HepG2 (cell line): ENCODE data around the gene FAM170B. TPM values are rescaled to one million over a fixed set of nuclear protein-coding genes. Genes with fewer than 3 reads are reported as not detected.

Source experiments
- ATAC-seq: fragments of 200-7000 bp; cut with Tn5 transposase; 3 replicates; pipeline ENCODE4 v1.9.1; 2020; ENCODE audit warnings: mild to moderate bottlenecking, moderate library complexity
- BruUV-seq: library from RNA; stranded (reverse); fragments of 400-500 nt; replicated peaks from 2 replicates; lab custom pipeline; 2021; lab: Mats Ljungman, UMichigan
- CTCF ChIA-PET: fragments of 300-600 bp; formaldehyde crosslinking; extraction: SDS; loops from one replicate; lab custom pipeline; 2021; ENCODE audit warnings: low total read pairs, inconsistent platforms, low intra/inter-chr PET ratio; lab: Yijun Ruan, JAX
- POLR2A ChIA-PET: fragments of 350-600 bp; sonication (Branson Sonifier 250); formaldehyde crosslinking; loops from one replicate; lab custom pipeline; 2020; ENCODE audit warnings: antibody characterized with exemption, inconsistent platforms; lab: Yijun Ruan, JAX
- DNase-seq: peaks from one replicate; pipeline ENCODE4 v3.0.0-alpha.2; 2015; ENCODE audit warnings: low spot score
- FAIRE-seq: peaks from 3 replicates; lab custom pipeline; 2011; peaks lifted over from hg19 to GRCh38; lab: Jason Lieb, UNC
- H2AFZ ChIP-seq: one replicate; pipeline ENCODE4 v1.6.1; 2011; ENCODE audit warnings: low read length, inconsistent platforms
- H3K27ac ChIP-seq: fragments of 300-600 bp; 3 replicates; pipeline ENCODE4 v1.8.0; 2011; ENCODE audit warnings: mixed run types, mild to moderate bottlenecking, mixed read lengths, low read length, inconsistent platforms; ENCODE audit not compliant: insufficient read depth; ENCODE audit errors: extremely low read length
- H3K27me3 ChIP-seq, 2 experiments: fragments of 200-600 bp in 1 of 2; 2 replicates in 1 of 2; 3 replicates in 1 of 2; pipeline versions ENCODE4 v1.6.0 to v1.8.0; 2011; ENCODE audit warnings: low read length in 2 of 2, mild to moderate bottlenecking in 2 of 2, moderate library complexity in 2 of 2, inconsistent platforms in 1 of 2; ENCODE audit not compliant: insufficient read depth in 2 of 2, control insufficient read depth in 1 of 2
- H3K36me3 ChIP-seq, 2 experiments: fragments of 200-600 bp in 1 of 2; replicated peaks in 1 of 2; 2 replicates in 1 of 2; 3 replicates in 1 of 2; pipeline versions ENCODE4 v1.5.1 to v1.8.0; 2011; ENCODE audit warnings: low read length in 2 of 2, inconsistent platforms in 1 of 2; ENCODE audit not compliant: insufficient read depth in 2 of 2, control insufficient read depth in 1 of 2
- H3K4me1 ChIP-seq: 2 replicates; pipeline ENCODE4 v1.5.1; 2012; ENCODE audit warnings: low read length, inconsistent platforms; ENCODE audit not compliant: insufficient read depth
- H3K4me2 ChIP-seq: 2 replicates; pipeline ENCODE4 v1.6.0; 2011; ENCODE audit warnings: low read depth, low read length, inconsistent platforms
- H3K4me3 ChIP-seq, 3 experiments: fragments of 200-600 bp in 1 of 3; sonication (generic), shearing (Covaris generic) in 1 of 3; replicated peaks in 1 of 3; 2 replicates each; pipeline ENCODE4 v1.5.1; 2011 to 2016; ENCODE audit warnings: low read length in 3 of 3, inconsistent platforms in 2 of 3, low read depth in 2 of 3, mild to moderate bottlenecking in 2 of 3, control low read depth in 1 of 3, mixed read lengths in 1 of 3; ENCODE audit not compliant: insufficient read depth in 1 of 3
- H3K79me2 ChIP-seq: one replicate; pipeline ENCODE4 v1.6.1; 2011; ENCODE audit warnings: low read length, inconsistent platforms; ENCODE audit not compliant: insufficient read depth
- H3K9ac ChIP-seq: 2 replicates; pipeline ENCODE4 v1.6.0; 2011; ENCODE audit warnings: mild to moderate bottlenecking, low read depth, low read length, inconsistent platforms; ENCODE audit not compliant: insufficient read depth
- H3K9me3 ChIP-seq: 2 replicates; pipeline ENCODE4 v1.5.1; 2012; ENCODE audit warnings: mild to moderate bottlenecking, low read length
- H4K20me1 ChIP-seq: 2 replicates; pipeline ENCODE4 v1.6.0; 2011; ENCODE audit warnings: inconsistent platforms, mild to moderate bottlenecking, low read length, moderate library complexity; ENCODE audit not compliant: insufficient read depth
- AHR ChIP-seq: IDR thresholded peaks from 2 replicates; pipeline ENCODE4 v1.6.1; 2018; ENCODE audit warnings: missing genetic modification reagents, missing compliant biosample characterization
- ATF4 ChIP-seq, 2 experiments: fragments of 450-650 bp in 1 of 2; sonication (generic) in 1 of 2; formaldehyde crosslinking; IDR thresholded peaks; 2 replicates each; pipeline versions ENCODE4 v1.5.0 to v1.8.0; 2020 to 2022; ENCODE audit warnings: mild to moderate bottlenecking in 1 of 2, missing genetic modification reagents in 1 of 2
- CAMTA2 ChIP-seq: sonication (generic); formaldehyde crosslinking; IDR thresholded peaks from 2 replicates; pipeline ENCODE4 v1.4.0; 2020; ENCODE audit warnings: mild to moderate bottlenecking, missing genetic modification reagents, borderline replicate concordance
- HDAC2 ChIP-seq: sonication (generic); formaldehyde crosslinking; IDR thresholded peaks from 2 replicates; pipeline ENCODE4 v1.4.0; 2020; ENCODE audit warnings: missing genetic modification reagents
- LRRFIP1 ChIP-seq: sonication (generic); formaldehyde crosslinking; conservative IDR thresholded peaks from 2 replicates; pipeline ENCODE4 v1.4.0; 2020; ENCODE audit warnings: missing genetic modification reagents
- MAF1 ChIP-seq: sonication (generic); formaldehyde crosslinking; IDR thresholded peaks from 2 replicates; pipeline ENCODE4 v1.5.0; 2020; ENCODE audit warnings: missing genetic modification reagents, borderline replicate concordance
- REL ChIP-seq: sonication (generic); formaldehyde crosslinking; conservative IDR thresholded peaks from 2 replicates; pipeline ENCODE4 v1.8.0; 2022; ENCODE audit warnings: mild to moderate bottlenecking, missing genetic modification reagents, moderate library complexity
- TOPORS ChIP-seq: sonication (generic); formaldehyde crosslinking; IDR thresholded peaks from 2 replicates; pipeline ENCODE4 v1.8.0; 2023; ENCODE audit warnings: mild to moderate bottlenecking, missing genetic modification reagents
- ZMYM2 ChIP-seq: sonication (generic); formaldehyde crosslinking; IDR thresholded peaks from 2 replicates; pipeline ENCODE4 v1.8.0; 2022; ENCODE audit warnings: mild to moderate bottlenecking, missing genetic modification reagents
- WGBS: methylation state at CpG from one replicate; pipeline ENCODE4 v1.1.6; 2017; ENCODE audit warnings: low lambda C conversion rate; 5-methylcytosine and 5-hydroxymethylcytosine counted together
- in situ Hi-C: cut with HindIII; loops from 2 replicates; pipeline ENCODE4 v1.10.0; 2017; ENCODE audit warnings: low pct_unique_long_range_greater_than_20kb; ENCODE audit not compliant: extremely low pct_ligation_motif_present
- intact Hi-C: fragments of 100-400 bp; cut with micrococcal nuclease; formaldehyde crosslinking; loops from one replicate; pipeline ENCODE4 v1.10.0; 2022; ENCODE audit not compliant: unreplicated experiment
- polyA plus RNA-seq, 8 experiments: library from polyadenylated mRNA; depleted of rRNA in 3 of 8; stranded (reverse) in 7 of 8; unstranded in 1 of 8; fragments of >200 nt; fragmentation: Illumina TruSeq in 4 of 8; extraction: Trizol in 4 of 8; gene quantifications; 2 replicates each; pipeline versions ENCODE4 v1.2.1 to v1.2.3, GENCODE V29; 2011 to 2016; ENCODE audit warnings: low read depth in 4 of 8, missing spikeins in 1 of 8, mixed read lengths in 1 of 8; ENCODE audit not compliant: insufficient read depth in 1 of 8
- total RNA-seq, 5 experiments: library from RNA; depleted of rRNA; stranded (reverse); fragments of >200 nt; fragmentation: Illumina TruSeq; extraction: Trizol; gene quantifications; 2 replicates each; pipeline ENCODE4 v1.2.3, GENCODE V29; 2016; ENCODE audit warnings: low read depth in 1 of 5
- TF ChIP-seq, protein P1 (sequence below): IDR thresholded peaks from 2 replicates; pipeline ENCODE4 v1.6.1; 2012; ENCODE audit warnings: low read depth, low read length, improper control_type of control experiment
- TF ChIP-seq, protein P2 (sequence below): sonication (generic); formaldehyde crosslinking; IDR thresholded peaks from 2 replicates; pipeline ENCODE4 v1.4.0; 2020; ENCODE audit warnings: missing genetic modification reagents, borderline replicate concordance
- TF ChIP-seq, protein P3 (sequence below): sonication (generic); formaldehyde crosslinking; IDR thresholded peaks from 2 replicates; pipeline ENCODE4 v1.4.0; 2020; ENCODE audit warnings: mild to moderate bottlenecking, missing genetic modification reagents
- TF ChIP-seq, protein P4 (sequence below), 2 experiments: sonication (generic) in 1 of 2; formaldehyde crosslinking in 1 of 2; IDR thresholded peaks; 2 replicates each; pipeline versions ENCODE4 v1.5.1 to v1.6.1; 2011 to 2020; ENCODE audit warnings: borderline replicate concordance in 1 of 2, low read depth in 1 of 2, low read length in 1 of 2, mild to moderate bottlenecking in 1 of 2, missing genetic modification reagents in 1 of 2, moderate library complexity in 1 of 2

FAM170B gene
- total and polyA plus RNA-seq, 2 of the 13 experiments (the other 11 are each of a cell fraction or from before 2014, with no cell fraction given) = not detected

GRCh38 chr10:49152663-49153062, 18.8 kb upstream of the FAM170B start (continued):
- TF ChIP-seq, protein P1, sequence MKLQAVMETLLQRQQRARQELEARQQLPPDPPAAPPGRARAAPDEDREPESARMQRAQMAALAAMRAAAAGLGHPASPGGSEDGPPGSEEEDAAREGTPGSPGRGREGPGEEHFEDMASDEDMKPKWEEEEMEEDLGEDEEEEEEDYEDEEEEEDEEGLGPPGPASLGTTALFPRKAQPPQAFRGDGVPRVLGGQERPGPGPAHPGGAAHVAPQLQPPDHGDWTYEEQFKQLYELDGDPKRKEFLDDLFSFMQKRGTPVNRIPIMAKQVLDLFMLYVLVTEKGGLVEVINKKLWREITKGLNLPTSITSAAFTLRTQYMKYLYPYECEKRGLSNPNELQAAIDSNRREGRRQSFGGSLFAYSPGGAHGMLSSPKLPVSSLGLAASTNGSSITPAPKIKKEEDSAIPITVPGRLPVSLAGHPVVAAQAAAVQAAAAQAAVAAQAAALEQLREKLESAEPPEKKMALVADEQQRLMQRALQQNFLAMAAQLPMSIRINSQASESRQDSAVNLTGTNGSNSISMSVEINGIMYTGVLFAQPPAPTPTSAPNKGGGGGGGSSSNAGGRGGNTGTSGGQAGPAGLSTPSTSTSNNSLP = no peak
- TF ChIP-seq REL (CRISPR knock-in tag) = no peak
- TF ChIP-seq ZMYM2 (CRISPR knock-in tag) = no peak
- TF ChIP-seq, protein P2, sequence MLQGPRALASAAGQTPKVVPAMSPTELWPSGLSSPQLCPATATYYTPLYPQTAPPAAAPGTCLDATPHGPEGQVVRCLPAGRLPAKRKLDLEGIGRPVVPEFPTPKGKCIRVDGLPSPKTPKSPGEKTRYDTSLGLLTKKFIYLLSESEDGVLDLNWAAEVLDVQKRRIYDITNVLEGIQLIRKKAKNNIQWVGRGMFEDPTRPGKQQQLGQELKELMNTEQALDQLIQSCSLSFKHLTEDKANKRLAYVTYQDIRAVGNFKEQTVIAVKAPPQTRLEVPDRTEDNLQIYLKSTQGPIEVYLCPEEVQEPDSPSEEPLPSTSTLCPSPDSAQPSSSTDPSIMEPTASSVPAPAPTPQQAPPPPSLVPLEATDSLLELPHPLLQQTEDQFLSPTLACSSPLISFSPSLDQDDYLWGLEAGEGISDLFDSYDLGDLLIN = no peak
- no peak for TF ChIP-seq CAMTA2 (CRISPR knock-in tag)
- TF ChIP-seq HDAC2 (CRISPR knock-in tag) = no peak
- TF ChIP-seq LRRFIP1 (CRISPR knock-in tag) = no peak
- TF ChIP-seq, all 625 proteins: peak for 0

- ATAC-seq (no peak), FAIRE-seq (no peak), DNase-seq (no peak)
- POLR2A ChIA-PET = no interaction called here
- no peaks in the 10 kb centered on the region for H4K20me1 ChIP-seq
- CTCF ChIA-PET = no interaction called here
- in situ Hi-C loops = no loop called here
- H3K9me3 ChIP-seq = no peaks in the 10 kb centered on the region
- H3K27me3 ChIP-seq = no peaks in the 10 kb centered on the region
- no TSS peak for BruUV-seq
- intact Hi-C loops = no loop called here
- no peak overlapping the region for H3K9ac ChIP-seq
- no peak overlapping the region for H2AFZ ChIP-seq
- WGBS = 26% methylated on average over 4 of the region's 4 CpGs
- no peak overlapping the region for H3K4me2 ChIP-seq
- H3K79me2 ChIP-seq = no peaks in the 10 kb centered on the region
- no peak overlapping the region for H3K27ac ChIP-seq
- no peak overlapping the region for H3K4me3 ChIP-seq
- H3K4me1 ChIP-seq = no peaks in the 10 kb centered on the region
- H3K36me3 ChIP-seq = no peaks in the 10 kb centered on the region
- TF ChIP-seq, protein P3, sequence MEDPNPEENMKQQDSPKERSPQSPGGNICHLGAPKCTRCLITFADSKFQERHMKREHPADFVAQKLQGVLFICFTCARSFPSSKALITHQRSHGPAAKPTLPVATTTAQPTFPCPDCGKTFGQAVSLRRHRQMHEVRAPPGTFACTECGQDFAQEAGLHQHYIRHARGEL (CRISPR knock-in tag) = no peak
- TF ChIP-seq ATF4 (CRISPR knock-in tag; IDR thresholded peaks at IDR 0.05) = no peak
- TF ChIP-seq TOPORS (CRISPR knock-in tag) = no peak
- no peak for TF ChIP-seq MAF1
- TF ChIP-seq AHR = no peak
- TF ChIP-seq, protein P4, sequence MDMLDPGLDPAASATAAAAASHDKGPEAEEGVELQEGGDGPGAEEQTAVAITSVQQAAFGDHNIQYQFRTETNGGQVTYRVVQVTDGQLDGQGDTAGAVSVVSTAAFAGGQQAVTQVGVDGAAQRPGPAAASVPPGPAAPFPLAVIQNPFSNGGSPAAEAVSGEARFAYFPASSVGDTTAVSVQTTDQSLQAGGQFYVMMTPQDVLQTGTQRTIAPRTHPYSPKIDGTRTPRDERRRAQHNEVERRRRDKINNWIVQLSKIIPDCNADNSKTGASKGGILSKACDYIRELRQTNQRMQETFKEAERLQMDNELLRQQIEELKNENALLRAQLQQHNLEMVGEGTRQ (IDR thresholded peaks at IDR 0.05; ENCODE audit: low read depth, low read length) = no peak
- TF ChIP-seq, protein P4 (CRISPR knock-in tag; IDR thresholded peaks at IDR 0.05; ENCODE audit: borderline replicate concordance) = no peak
Observed at GRCh38 chr10:49152037-49152436, 18.2 kb upstream of the FAM170B start.
